SIG-M5 (cell line): ENCODE data around the gene CD300LB.

Experiments
- DNase-seq: peaks from one replicate; lab custom pipeline; 2025; lab: John Stamatoyannopoulos, UW

The CD300LB gene

DNA sequence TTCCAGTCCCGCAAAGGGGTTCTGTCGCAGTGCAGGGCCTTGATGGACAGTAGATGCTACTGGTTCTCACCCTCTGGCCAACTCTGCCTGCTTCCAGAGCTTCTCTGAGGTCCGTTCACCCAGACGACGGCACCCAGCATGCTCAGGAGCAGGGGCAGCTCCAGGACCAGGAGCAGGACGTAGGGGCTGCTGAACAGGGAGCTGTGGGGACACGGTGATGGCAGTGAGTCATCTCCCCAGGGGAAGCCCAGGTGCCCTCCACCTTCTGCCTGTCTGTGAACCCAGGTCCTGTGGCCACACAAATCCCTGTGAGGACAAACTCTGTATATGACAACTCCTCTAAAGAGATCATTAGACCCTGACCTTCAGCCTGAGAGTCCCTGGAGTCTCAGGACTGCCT, 18.1 kb upstream of the CD300LB start:
- DNase-seq = no peak

DNA sequence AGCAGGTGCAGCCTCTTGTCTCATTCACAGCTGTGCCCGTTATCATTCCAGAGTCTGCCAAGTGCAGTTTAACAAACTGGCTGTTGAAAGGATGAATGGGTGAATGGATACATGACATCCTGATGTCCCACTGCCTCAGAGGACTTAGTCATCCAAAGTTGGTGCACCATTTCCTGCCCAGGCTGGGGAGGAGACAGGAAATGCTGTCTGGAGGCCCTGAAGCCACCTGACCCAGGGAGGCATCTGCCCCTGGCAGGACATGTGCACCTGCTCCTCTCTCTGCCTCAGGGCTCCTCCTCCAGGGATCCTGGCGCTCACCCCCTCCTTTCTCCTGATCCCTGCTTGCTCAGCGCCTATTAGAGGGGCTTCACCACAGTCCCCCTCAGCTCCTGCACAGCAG, 16.5 kb upstream of the CD300LB start:
- no peak for DNase-seq

DNA sequence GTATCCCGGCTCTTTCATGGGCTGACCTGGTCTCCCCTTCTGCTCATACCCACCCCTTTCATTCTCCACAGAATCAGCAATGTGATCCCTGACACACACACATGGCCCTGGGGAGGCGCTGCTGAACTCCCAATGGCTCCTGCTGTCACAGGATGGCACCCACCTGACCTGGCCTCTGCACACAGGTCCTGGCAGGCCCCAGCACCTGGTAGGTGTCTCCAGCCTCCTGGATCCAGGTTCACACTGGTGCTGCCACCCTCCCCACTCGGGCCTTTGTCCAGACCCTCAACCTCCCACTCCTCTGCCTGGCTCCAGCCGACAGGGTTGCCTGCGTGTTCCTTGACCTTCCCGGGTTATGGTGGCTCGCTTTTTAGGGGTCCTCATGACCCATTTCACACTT, 16.0 kb upstream of the CD300LB start:
- DNase-seq = no peak

DNA sequence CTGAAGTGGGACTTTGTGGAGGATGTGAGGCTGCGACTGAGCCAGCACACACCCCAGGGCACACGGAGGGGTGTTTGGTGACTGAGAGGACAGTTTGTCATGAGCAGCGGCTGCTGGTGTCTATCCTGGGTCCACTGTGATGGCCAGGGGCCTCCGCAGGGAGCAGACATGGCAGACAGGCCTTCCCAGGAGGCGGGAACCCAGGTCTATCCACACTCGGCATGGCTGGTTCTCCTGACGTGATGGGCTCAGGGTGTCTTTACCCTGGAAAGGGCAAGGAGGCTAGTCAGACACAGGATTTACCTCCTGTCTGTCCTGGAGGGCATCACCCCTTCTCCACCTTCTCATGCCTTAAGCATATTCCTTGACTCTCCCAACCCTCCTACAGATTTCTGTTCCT, 15.3 kb upstream of the CD300LB start:
- DNase-seq = no peak

DNA sequence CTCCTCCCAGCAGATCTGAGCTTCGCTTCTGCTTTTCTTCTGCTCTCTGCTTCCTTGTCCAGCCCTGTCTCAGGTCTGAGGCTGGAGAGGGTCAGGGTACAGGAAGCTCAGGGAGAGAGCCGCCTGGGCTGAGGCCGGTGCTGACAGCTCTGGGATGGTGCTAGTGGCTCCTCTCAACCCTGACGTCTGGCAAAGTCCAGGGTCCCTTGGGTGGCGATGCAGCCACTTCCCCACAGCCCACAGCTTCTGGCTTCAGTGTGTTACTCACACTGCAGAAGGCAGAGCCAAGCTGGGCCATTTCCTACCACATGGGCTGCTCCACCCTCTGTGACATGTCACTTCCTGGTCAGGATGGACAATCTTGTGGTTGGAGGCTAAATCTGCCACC, 14.6 kb upstream of the CD300LB start, which contains the start of gene CD300C:
Gene CD300C (minus strand): TSS at position 273 of the 388 bp plus-strand sequence. CDS start 333 bp downstream, outside the sequence.
- DNase-seq = no peak

DNA sequence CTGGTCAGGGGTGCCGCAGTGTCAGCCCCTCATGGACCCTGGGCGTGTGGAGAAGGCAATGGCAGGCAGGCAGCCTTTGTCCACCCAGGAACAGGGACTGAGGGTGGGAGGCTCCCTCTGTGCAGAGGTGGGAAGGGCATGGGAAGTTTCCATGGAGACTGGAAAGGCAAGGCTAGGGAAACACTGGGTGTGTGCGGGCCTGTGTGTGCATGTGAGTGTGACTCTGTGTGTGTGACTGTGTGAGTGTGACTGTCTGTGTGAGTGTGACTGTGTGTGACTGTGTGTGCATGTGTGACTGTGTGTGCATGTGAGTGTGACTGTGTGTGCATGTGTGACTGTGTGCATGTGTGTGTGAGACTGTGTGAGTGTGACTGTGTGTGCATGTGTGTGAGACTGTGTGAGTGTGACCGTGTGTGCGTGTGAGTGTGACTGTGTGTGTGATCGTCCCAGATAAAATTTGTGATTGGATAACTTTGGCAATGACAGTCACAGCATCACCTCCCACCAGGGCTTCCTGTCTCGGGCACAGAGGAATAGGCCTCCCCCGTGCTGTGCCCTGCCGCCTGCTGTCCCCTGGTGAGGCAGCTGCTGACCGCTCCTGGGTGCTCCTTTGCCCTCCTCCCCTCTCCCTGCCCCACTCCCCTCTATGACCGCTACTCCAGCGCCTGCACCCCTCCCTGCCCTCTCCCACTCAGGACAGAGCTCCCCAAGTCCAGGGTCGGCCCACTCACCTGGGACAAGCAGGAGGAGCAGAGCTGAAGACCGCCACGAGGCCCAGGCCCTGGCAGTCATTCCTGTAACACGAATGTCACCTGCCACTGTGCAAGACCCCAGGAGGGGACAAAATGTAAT, 13.9 kb upstream of the CD300LB start:
- DNase-seq = no peak

DNA sequence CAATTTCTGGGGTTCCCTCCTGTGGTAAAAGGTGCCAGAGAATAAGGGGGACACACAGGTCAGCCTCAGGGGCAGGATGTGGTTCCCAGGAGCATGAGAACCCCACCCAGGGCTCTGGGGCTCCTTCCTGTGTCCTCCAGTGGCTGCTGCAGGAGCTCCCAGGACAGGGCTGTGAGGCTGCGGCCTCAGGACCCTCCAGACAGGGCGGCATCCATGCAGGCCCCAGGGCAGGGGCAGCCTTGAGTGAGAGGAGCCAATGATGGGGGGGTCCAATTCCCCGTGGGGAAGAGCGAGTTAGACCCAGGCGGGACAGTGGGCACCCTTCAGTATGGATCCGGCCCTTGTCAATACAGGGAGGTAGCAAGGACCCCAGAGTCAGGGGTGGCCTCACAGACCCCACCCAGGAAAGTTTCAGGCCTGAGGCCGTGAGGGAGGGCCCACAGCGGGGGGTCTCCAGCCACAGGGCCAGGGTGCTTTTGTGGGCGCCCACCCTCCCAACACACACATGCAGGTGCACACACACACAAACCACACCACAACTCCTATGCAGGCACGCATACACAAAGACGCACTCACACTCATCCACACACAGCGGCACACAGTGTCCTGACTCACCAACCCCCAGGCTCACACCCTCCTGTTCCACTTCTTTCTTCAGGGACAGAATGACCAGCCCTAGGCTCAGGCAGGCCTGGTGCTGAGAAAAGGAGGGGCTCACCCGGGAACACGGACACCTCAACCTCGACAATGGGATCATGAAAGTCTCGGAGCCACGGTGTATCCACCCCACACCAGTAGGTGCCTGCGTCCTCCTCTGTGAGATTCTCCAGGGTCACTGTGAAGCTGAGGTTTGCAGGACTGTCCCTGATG, 12.9 kb upstream of the CD300LB start:
- DNase-seq = no peak

DNA sequence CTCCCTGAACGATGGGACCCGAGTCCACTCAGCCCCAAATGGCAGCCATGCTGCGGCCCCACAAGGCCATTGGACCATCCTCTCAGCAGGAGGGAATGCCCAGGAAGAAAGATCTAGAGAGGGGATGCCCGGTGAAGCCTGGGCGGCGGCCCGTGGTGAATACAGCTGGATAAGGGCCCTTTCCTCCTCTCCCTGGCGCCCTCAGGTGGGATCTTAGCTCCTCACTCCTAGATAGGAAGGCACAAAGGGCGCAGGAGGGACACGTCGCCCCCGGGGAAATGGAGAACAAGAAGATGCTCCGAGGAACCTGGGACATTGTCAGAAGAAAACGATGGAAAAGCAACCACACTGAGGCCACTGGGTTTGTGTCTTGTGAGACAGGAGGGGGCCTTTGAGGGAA, 12.1 kb upstream of the CD300LB start:
- no peak for DNase-seq

DNA sequence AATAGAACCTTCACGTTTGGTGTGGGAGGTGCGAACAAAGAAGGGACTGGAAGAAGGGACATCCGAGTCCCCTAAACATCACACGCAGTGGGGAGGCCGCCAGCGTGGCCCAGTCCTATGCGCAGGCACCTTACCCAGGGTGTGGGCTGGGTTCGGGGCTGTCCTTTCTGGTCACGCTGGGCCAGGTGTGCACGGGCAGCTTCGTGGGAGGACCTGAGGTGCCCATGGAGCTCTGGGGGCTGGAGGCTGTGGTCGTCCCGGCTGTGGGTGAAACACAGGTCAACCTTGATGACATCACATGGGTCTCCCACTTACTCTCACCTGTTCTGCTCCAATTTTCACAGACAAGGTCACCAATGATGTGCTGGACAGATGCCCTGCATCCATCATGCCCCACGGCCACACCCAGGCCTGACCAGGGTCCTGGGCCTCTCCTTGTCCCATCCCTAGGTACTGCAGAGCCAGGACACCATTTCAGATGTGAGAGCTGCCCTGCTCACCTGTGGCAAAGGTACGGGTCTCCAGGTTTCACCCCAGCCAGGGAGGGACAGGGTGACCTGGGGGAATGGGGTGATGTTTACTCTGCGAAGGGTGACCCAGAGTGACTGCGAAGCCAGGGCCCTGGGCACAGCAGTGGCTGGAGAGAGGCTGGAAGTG, 11.6 kb upstream of the CD300LB start:
- no peak for DNase-seq

DNA sequence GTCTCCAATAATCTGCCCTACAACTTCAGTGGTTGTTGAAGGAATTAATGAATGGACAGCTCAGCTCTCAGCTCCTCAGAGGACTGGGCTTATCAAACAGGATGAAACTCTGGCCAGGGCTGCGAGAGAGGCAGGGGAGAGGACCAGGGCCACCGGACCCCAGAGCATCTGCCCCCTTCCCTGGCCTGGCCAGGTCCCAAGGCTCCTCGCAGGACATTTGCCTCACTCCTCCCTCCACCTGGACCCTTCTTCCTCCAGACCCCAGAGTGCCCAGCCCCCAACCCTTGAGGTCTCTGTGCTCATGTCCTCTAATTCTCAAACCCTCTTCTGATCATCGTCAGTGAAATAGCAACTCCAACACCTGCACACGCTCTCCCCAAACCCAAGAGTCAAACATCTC, 10.9 kb upstream of the CD300LB start:
- DNase-seq = no peak

DNA sequence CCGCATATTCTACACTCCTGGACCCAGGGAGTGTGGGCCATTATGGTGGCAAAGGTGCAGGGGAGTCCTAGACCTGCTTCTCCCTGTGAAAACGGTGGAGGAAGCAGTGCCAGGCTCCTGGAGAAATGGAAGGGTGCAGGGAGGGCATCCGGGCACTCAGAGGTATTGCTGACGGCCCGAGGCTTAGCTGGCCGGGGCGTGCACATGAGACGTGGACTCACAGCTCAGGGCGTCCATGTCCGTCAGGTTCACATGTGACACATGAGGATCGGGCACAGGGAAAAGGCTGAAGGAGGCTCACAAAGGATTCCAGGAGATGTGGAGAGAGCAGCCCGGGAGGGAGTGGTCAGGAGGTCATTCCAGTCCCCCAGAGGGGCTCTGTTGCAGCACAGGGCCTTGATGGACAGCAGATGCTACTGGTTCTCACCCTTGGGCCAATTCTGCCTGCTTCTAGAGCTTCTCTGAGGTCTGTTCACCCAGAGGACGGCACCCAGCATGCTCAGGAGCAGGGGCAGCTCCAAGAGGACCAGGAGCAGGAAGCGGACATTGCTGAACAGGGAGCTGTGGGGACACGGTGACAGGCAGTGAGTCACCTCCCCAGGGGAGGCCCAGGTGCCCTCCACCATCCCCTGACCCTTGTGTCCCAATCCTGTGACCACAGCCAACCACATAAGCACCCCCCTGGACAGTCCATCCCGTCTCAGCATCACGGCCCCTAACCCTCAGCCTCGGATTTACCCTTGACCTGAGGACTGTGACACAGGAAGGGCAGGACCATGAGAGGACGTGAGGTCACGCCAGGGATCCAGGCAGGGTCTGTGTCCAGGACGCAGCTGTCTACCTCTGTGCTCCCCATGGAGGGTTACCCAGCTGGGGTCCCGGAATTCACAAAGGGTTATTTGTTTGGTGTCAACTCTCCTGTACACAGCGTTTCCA, 10.2 kb upstream of the CD300LB start:
- no peak for DNase-seq

DNA sequence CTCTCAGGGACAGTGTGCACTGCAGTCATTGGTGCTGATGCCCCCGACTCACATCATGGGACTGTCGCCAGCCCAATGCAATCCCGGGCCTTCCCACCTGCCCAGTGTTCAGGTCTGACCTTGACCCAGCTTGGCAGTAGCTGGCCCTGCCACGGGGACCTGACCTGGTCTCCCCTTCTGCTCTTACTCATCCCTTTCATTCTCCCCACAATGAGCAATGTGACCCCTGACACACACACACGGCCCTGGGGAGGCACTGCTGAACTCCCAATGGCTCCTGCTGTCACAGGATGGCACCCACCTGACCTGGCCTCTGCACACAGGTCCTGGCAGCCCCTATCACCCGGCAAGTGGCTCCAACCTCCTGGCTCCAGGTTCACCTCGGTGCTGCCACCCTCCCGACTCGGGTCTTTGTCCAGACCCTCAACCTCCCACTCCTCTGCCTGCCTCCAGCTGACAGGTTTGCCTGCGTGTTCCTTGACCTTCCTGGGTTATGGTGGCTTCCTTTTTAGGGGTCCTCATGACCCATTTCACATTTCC, 8.1 kb upstream of the CD300LB start:
- DNase-seq = no peak

DNA sequence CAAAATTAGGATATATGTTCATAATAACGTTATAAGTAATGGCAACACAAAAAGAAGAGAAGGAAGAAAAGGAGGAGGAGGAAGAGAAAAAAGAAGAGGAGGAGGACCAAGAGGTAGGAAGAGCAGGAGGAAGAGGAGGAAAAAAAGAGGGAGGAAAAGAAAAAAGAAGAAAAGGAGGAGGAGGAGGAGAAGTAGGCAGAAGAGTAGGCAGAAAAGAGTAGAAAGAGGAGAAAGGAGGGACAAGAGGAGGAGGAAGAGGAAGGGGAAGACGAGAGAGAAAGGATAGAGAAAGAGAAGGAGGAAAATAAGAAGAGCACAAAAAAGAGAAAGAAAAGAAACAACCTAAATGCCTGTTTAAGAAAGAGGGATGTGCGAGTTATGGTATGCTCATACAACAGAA, 5.6 kb upstream of the CD300LB start:
- no peak for DNase-seq

DNA sequence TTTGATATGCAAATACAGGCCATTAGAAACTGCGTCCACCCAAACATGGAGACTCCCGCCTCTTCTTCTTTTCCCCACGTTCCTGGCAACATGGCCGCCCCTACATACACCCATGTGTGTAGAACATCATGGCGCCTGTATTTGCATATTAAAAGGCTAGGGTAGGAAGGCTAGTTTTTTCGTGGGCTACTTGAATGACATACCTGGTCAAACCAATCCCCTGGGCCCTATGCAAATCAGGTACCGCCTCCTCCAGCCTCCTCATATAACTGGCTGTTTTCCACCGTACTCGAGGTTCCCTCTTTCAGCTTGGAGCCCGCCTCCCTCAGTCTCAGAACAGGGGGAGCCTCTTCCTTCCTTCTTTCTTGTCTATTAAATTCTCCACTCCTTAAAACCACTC, 840 bp upstream of the CD300LB start:
- DNase-seq = peak; percentile 98

DNA sequence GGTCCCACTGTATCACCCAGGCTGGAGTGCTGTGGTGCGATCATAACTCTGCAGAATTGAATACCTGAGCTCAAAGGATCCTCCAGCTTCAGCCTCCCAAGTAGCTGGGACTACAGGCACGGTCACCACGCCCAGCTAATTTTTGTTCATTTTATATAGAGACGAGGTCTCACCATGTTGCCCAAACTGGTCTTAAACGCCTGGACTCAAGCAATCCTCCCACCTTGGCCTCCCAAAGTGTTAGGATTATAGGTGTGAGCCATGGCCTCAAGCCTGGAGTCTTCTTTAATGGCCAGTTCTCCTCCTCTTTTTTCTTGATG, 484 bp downstream of the CD300LB start:
- DNase-seq = no peak

DNA sequence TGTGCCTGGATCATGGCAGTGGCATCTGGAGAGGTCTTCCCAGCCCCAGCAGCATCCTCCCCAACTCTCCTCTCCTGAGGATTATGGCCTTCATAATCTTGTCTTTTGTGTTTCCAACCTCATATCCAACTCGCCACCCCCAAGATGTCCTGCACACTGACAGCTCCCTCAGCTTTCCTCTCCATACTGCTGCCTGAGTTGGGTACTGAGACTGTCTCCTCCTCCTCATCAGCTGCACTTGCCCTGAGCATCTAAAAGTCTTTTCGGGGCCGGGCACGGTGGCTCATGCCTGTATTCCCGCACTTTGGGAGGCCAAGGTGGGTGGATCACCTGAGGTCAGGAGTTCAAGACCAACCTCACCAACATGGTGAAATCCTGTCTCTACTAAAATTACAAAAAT, 2.0 kb downstream of the CD300LB start:
- DNase-seq = no peak

DNA sequence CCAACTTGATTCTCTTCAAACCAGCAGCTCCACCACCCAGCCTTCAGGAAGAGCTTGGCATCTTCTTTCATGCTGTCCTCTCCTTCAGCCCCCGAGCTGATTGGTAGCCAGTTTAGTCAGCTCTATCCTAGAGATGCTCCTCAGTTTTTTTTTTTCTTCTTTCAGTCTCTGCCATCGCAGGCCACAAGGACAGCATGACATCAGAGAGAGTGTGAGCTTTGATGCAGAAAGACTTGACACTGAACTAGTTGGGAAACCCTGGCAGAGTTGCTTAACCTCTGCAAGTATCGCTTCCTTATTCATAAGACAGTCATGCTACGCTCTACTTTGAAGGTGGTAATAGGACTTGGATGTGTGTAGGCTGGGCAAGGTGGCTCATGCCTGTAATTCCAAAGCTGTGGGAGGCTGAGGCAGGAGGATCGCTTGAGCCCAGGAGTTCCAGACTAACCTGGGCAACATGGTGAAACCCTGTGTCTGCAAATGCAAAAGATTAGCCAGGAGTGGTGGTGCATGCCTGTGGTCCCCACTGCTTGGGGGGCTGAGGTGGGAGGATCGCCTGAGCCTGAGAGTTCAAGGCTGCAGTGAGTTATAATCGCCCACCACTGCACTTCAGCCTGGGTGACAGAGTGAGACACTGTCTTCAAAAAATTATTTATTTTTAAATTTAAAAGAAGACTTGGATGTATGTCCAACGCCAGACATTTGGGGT, 2.6 kb downstream of the CD300LB start:
- DNase-seq = peak; percentile 99

DNA sequence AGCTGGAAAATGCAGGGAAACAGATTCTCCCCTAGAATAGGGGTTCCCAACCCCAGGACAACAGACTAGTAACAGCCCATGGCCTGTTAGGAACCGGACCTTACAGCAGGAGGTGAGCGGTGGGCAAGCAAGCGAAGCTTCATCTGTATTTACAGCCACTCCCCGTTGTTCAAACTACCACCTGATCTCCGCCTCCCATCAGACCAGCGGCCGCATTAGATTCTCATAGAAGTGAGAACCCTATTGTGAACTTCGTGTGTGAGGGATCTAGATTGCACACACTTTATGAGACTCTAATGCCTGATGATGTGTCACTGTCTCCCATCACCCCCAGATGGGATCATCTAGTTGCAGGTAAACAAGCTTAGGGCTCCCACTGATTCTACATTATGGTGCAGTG, 3.5 kb downstream of the CD300LB start:
- no peak for DNase-seq

DNA sequence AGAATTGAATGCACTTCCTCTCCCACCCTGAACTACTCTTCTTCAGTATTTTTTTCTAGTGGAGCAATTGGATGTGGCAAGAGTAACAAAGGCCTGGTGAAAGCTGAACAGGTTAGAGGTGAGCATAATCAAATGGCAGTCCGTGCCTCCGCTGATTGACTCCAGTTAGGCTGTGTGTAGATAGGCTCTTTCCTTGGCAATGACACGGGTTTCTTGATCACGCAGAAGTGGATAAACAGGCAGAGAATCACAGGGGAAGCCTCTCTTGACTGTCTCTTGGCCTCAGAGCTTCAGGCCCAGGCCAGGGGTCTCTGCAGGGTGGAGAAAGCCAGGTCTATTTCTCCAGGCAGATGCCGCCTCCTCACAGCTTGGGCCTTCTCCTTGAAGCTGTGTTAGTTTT, 4.2 kb downstream of the CD300LB start:
- DNase-seq = no peak

DNA sequence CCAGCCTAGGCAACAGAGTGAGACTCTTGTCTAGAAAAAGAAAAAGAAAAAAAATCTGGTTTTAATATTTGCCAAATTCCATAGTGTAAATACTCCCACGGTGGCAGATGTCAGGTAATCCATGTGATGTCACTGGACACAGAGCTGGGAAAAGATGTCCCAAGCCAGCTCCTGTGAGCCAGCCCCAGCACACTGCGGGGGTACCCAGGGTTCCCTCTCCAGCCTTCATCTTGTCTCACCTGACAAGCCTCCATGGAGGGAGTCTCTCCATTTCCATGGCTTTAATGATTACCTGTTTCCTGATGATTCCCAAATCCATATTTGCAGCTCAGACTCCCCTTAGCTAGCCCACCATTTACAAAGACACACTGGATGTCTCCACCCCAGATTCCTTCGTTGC, 4.6 kb downstream of the CD300LB start:
- DNase-seq = no peak

DNA sequence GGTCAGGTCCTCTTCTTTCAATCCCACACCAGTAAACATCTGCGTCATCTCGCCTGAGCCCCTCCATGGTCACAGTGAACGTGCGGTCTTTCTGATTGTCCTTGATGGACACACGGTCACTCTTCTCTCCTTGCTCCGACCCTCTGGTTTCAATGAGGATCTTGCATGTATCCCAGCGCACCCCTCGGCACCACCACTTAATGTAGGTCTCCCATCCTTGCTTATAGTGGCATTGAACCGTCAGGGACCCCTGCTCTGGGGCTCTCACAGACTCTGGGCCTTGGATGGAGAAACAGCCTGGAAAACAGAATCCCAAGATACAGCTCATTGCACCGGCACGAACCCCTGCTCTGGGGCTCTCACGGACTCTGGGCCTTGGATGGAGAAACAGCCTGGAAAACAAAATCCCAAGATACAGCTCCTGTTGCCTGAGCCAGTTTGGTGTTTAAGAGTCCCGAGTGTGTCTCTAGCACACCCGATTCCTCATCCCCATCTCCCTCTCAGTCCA, 5.4 kb downstream of the CD300LB start:
- DNase-seq = no peak
